ENCODE results near the gene SLC1A7.
"Not testable (repeated sequence)": the region's sequence is repeated elsewhere in the genome, so short reads cannot be mapped to it uniquely, and the experiment has no call there.

SLC1A7 gene

GRCh38 chr1:53142226-53142853 is at the start of gene SLC1A7:
Gene SLC1A7 (minus strand): TSS chr1:53142638. CDS start chr1:53142449, 189 bp downstream.
- DNase-seq, result no peak

- DNase-seq, result no peak
These were observed 47.8 kb upstream of the SLC1A7 start for GRCh38 chr1:53190210-53190611.

- DNase-seq, result no peak
These were observed 46.6 kb upstream of the SLC1A7 start for GRCh38 chr1:53189061-53189460.

GRCh38 chr1:53188099-53188498 is 45.7 kb upstream of the SLC1A7 start:
- no peak for DNase-seq

- no peak for DNase-seq
These were observed 45.0 kb upstream of the SLC1A7 start for GRCh38 chr1:53187401-53187800.

GRCh38 chr1:53186533-53186932 is 44.1 kb upstream of the SLC1A7 start:
- DNase-seq, result no peak

- DNase-seq, result not testable (repeated sequence)
These were observed 43.5 kb upstream of the SLC1A7 start for GRCh38 chr1:53185955-53186297.

GRCh38 chr1:53183095-53183990 is 40.9 kb upstream of the SLC1A7 start:
- no peak for DNase-seq

GRCh38 chr1:53182716-53183094 is 40.3 kb upstream of the SLC1A7 start:
- DNase-seq, result no peak

GRCh38 chr1:53182111-53182593 is 39.7 kb upstream of the SLC1A7 start:
- peak; percentile 22 to 68 for DNase-seq

GRCh38 chr1:53180951-53181350 is 38.5 kb upstream of the SLC1A7 start:
- DNase-seq, result no peak

GRCh38 chr1:53180226-53180625 is 37.8 kb upstream of the SLC1A7 start:
- no peak for DNase-seq

GRCh38 chr1:53176452-53177208 is 34.2 kb upstream of the SLC1A7 start:
- DNase-seq, result no peak

- DNase-seq, result no peak
These were observed 32.8 kb upstream of the SLC1A7 start for GRCh38 chr1:53174971-53175913.

- no peak for DNase-seq
These were observed 30.1 kb upstream of the SLC1A7 start for GRCh38 chr1:53172426-53173128.

- no peak for DNase-seq
These were observed 24.5 kb upstream of the SLC1A7 start for GRCh38 chr1:53166912-53167311.

GRCh38 chr1:53166366-53166765 is 23.9 kb upstream of the SLC1A7 start:
- DNase-seq, result no peak

GRCh38 chr1:53165408-53165961 is 23.0 kb upstream of the SLC1A7 start:
- no peak for DNase-seq

- no peak for DNase-seq
These were observed 20.9 kb upstream of the SLC1A7 start for GRCh38 chr1:53163291-53163768.

GRCh38 chr1:53162621-53163020 is 20.2 kb upstream of the SLC1A7 start:
- no peak for DNase-seq

- DNase-seq, result no peak
These were observed 18.5 kb upstream of the SLC1A7 start for GRCh38 chr1:53160924-53161378.

Measured in NCI-H1930 (cell line).